GM12874 (cell line): ENCODE measurements around the gene SLC2A9.

ENCODE experiments used
- CTCF ChIP-seq: IDR thresholded peaks from 2 replicates; pipeline ENCODE4 v1.5.1; 2011; ENCODE audit warnings: low read depth, mild to moderate bottlenecking, control low read depth, low read length, moderate library complexity; ENCODE audit not compliant: insufficient read depth

The SLC2A9 gene

GRCh38 chr4:10040049-10040892, 19.0 kb upstream of the SLC2A9 start:
- no peak for TF ChIP-seq CTCF

- TF ChIP-seq CTCF, result no peak
Observed at GRCh38 chr4:10036807-10037342, 15.6 kb upstream of the SLC2A9 start.

- TF ChIP-seq CTCF, result no peak
Observed at GRCh38 chr4:10035130-10035529, 13.8 kb upstream of the SLC2A9 start.

- TF ChIP-seq CTCF, result no peak
Observed at GRCh38 chr4:10034612-10035104, 13.4 kb upstream of the SLC2A9 start.

GRCh38 chr4:10034136-10034535, 12.8 kb upstream of the SLC2A9 start:
- TF ChIP-seq CTCF, result no peak

- no peak for TF ChIP-seq CTCF
Observed at GRCh38 chr4:10033191-10033881, 12.0 kb upstream of the SLC2A9 start.

- TF ChIP-seq CTCF, result no peak
Observed at GRCh38 chr4:10032625-10033024, 11.3 kb upstream of the SLC2A9 start.
